Measurements from ENCODE around the gene PNO1.
A peak's percentile ranks its signal among the peaks of the same experiment; 100 is the strongest.

PNO1 gene

GRCh38 chr2:68118816-68119215 is 38.9 kb upstream of the PNO1 start:
- Histone ChIP-seq H3K27me3 (ENCODE audit: control insufficient read depth, insufficient read depth, low read length) (no peaks in the 10 kb centered on the region), H3K9me3 (ENCODE audit: control insufficient read depth, low read length) (no peaks in the 10 kb centered on the region), H3K9ac (no peak overlapping the region), H3K4me1 (no peaks in the 10 kb centered on the region), H2AFZ (no peak overlapping the region), H3K79me2 (no peaks in the 10 kb centered on the region), H3K27ac (no peak overlapping the region), H3K36me3 (ENCODE audit: control insufficient read depth, insufficient read depth, low read length) (no peaks in the 10 kb centered on the region), H3K4me3 (ENCODE audit: low read depth, low read length) (no peak overlapping the region), H3K4me2 (ENCODE audit: low read length) (no peak overlapping the region)
- TF ChIP-seq CTCF (IDR thresholded peaks at IDR 0.05): no peak

GRCh38 chr2:68119504-68119903 is 38.2 kb upstream of the PNO1 start:
- no peak overlapping the region for H3K9ac ChIP-seq
- no peaks in the 10 kb centered on the region for H3K79me2 ChIP-seq
- TF ChIP-seq CTCF (IDR thresholded peaks at IDR 0.05): no peak
- no peak overlapping the region for H3K4me2 ChIP-seq (ENCODE audit: low read length)
- no peaks in the 10 kb centered on the region for H3K27me3 ChIP-seq (ENCODE audit: control insufficient read depth, insufficient read depth, low read length)
- no peaks in the 10 kb centered on the region for H3K4me1 ChIP-seq
- no peak overlapping the region for H3K4me3 ChIP-seq (ENCODE audit: low read depth, low read length)
- no peak overlapping the region for H3K27ac ChIP-seq
- no peaks in the 10 kb centered on the region for H3K36me3 ChIP-seq (ENCODE audit: control insufficient read depth, insufficient read depth, low read length)
- no peaks in the 10 kb centered on the region for H3K9me3 ChIP-seq (ENCODE audit: control insufficient read depth, low read length)
- H2AFZ ChIP-seq: no peak overlapping the region

GRCh38 chr2:68121873-68122679 is 35.6 kb upstream of the PNO1 start:
- H3K9ac ChIP-seq: no peak overlapping the region
- H3K4me3 ChIP-seq (ENCODE audit: low read depth, low read length): no peak overlapping the region
- no peak overlapping the region for H3K27ac ChIP-seq

GRCh38 chr2:68122680-68122964 is 35.1 kb upstream of the PNO1 start:
- no peaks in the 10 kb centered on the region for H3K4me1 ChIP-seq
- peak overlapping the region; percentile 58 for H2AFZ ChIP-seq
- H3K79me2 ChIP-seq: no peaks in the 10 kb centered on the region
- no peak overlapping the region for H3K4me3 ChIP-seq (ENCODE audit: low read depth, low read length)
- no peak for TF ChIP-seq CTCF (IDR thresholded peaks at IDR 0.05)
- H3K9ac ChIP-seq: no peak overlapping the region
- H3K36me3 ChIP-seq (ENCODE audit: control insufficient read depth, insufficient read depth, low read length): no peaks in the 10 kb centered on the region
- H3K27me3 ChIP-seq (ENCODE audit: control insufficient read depth, insufficient read depth, low read length): no peaks in the 10 kb centered on the region
- no peak overlapping the region for H3K27ac ChIP-seq
- peak overlapping the region; percentile 54 for H3K4me2 ChIP-seq (ENCODE audit: low read length)
- H3K9me3 ChIP-seq (ENCODE audit: control insufficient read depth, low read length): no peaks in the 10 kb centered on the region

More at GRCh38 chr2:68121873-68122679, 35.6 kb upstream of the PNO1 start:
- no peaks in the 10 kb centered on the region for H3K27me3 ChIP-seq (ENCODE audit: control insufficient read depth, insufficient read depth, low read length)
- no peaks in the 10 kb centered on the region for H3K79me2 ChIP-seq
- peak overlapping the region; percentile 58 for H2AFZ ChIP-seq
- H3K9me3 ChIP-seq (ENCODE audit: control insufficient read depth, low read length): no peaks in the 10 kb centered on the region
- peak overlapping the region; percentile 54 for H3K4me2 ChIP-seq (ENCODE audit: low read length)
- no peaks in the 10 kb centered on the region for H3K36me3 ChIP-seq (ENCODE audit: control insufficient read depth, insufficient read depth, low read length)
- TF ChIP-seq CTCF (IDR thresholded peaks at IDR 0.05): peak; percentile 97
- H3K4me1 ChIP-seq: no peaks in the 10 kb centered on the region

- Histone ChIP-seq H3K79me2 (no peaks in the 10 kb centered on the region), H3K4me1 (no peaks in the 10 kb centered on the region), H3K4me2 (ENCODE audit: low read length) (no peak overlapping the region), H3K36me3 (ENCODE audit: control insufficient read depth, insufficient read depth, low read length) (no peaks in the 10 kb centered on the region), H3K9ac (no peak overlapping the region), H3K4me3 (ENCODE audit: low read depth, low read length) (no peak overlapping the region), H3K27ac (no peak overlapping the region), H3K27me3 (ENCODE audit: control insufficient read depth, insufficient read depth, low read length) (no peaks in the 10 kb centered on the region), H2AFZ (no peak overlapping the region), H3K9me3 (ENCODE audit: control insufficient read depth, low read length) (no peaks in the 10 kb centered on the region)
- no peak for TF ChIP-seq CTCF (IDR thresholded peaks at IDR 0.05)
Measured at GRCh38 chr2:68124321-68124720, 33.4 kb upstream of the PNO1 start.

Measured in parathyroid adenoma (tissue), 2 donors.